ENCODE data around the gene UBE2F.

- TF ChIP-seq POLR2A (IDR thresholded peaks at IDR 0.05; ENCODE audit: low read length) = no peak
- TF ChIP-seq CTCF (IDR thresholded peaks at IDR 0.05) = no peak
Measured at GRCh38 chr2:238067939-238068338, 101.1 kb downstream of the UBE2F start.

Data from A549 (cell line).